GM23338 (cell line): Measurements from ENCODE around the gene NPHP3. TPM values are rescaled to one million over a fixed set of nuclear protein-coding genes. Genes with fewer than 3 reads are reported as not detected.

Experiments used
- ATAC-seq: fragments of 200-7000 bp; cut with Tn5 transposase; 3 replicates; pipeline ENCODE4 v1.9.1; 2020
- DNase-seq: peaks from one replicate; pipeline ENCODE4 v3.0.0-alpha.2; 2015; ENCODE audit warnings: low spot score
- H2AFZ ChIP-seq: fragments of 200-600 bp; sonication (generic); 2 replicates; pipeline ENCODE4 v1.8.0; 2016; ENCODE audit warnings: antibody characterized with exemption, mild to moderate bottlenecking, moderate library complexity
- H3F3A ChIP-seq: fragments of 200-600 bp; sonication (generic); replicated peaks from 2 replicates; pipeline ENCODE4 v1.8.0; 2017; ENCODE audit warnings: antibody characterized with exemption, mixed run types, low read depth
- H3K27ac ChIP-seq: fragments of 200-600 bp; sonication (generic); 2 replicates; pipeline ENCODE4 v1.6.1; 2016; ENCODE audit warnings: low read depth
- H3K27me3 ChIP-seq: fragments of 200-600 bp; sonication (generic); 2 replicates; pipeline ENCODE4 v1.8.0; 2016; ENCODE audit warnings: mild to moderate bottlenecking, mixed run types, moderate library complexity; ENCODE audit not compliant: insufficient read depth
- H3K36me3 ChIP-seq: fragments of 200-600 bp; sonication (generic); 2 replicates; pipeline ENCODE4 v1.8.0; 2016; ENCODE audit warnings: mild to moderate bottlenecking; ENCODE audit not compliant: insufficient read depth
- H3K4me1 ChIP-seq: fragments of 200-600 bp; sonication (generic); 2 replicates; pipeline ENCODE4 v1.8.0; 2016; ENCODE audit warnings: mild to moderate bottlenecking, moderate library complexity; ENCODE audit not compliant: insufficient read depth
- H3K4me2 ChIP-seq: fragments of 200-600 bp; sonication (generic); 2 replicates; pipeline ENCODE4 v1.7.1; 2017; ENCODE audit warnings: mixed run types
- H3K4me3 ChIP-seq: fragments of 200-600 bp; sonication (generic); 2 replicates; pipeline ENCODE4 v1.6.1; 2016; ENCODE audit warnings: mixed run types
- H3K79me2 ChIP-seq: fragments of 200-600 bp; sonication (generic); replicated peaks from 2 replicates; pipeline ENCODE4 v1.8.0; 2017; ENCODE audit warnings: mild to moderate bottlenecking; ENCODE audit not compliant: insufficient read depth
- H3K9me2 ChIP-seq: fragments of 200-600 bp; sonication (generic); 2 replicates; pipeline ENCODE4 v1.8.0; 2017; ENCODE audit not compliant: insufficient read depth
- H4K20me1 ChIP-seq: fragments of 200-600 bp; sonication (generic); replicated peaks from 2 replicates; pipeline ENCODE4 v1.8.0; 2017; ENCODE audit warnings: mild to moderate bottlenecking; ENCODE audit not compliant: insufficient read depth
- H3K27ac Mint-ChIP-seq: 2 replicates; pipeline ENCODE4 v1.8.0; 2020; ENCODE audit warnings: inconsistent platforms, mild to moderate bottlenecking, moderate library complexity, mixed read lengths
- H3K27me3 Mint-ChIP-seq: 3 replicates; pipeline ENCODE4 v1.8.0; 2022; ENCODE audit warnings: low read depth, mild to moderate bottlenecking, moderate library complexity, mixed read lengths, inconsistent platforms; ENCODE audit not compliant: insufficient read depth, poor library complexity
- H3K36me3 Mint-ChIP-seq: 3 replicates; pipeline ENCODE4 v1.8.0; 2021; ENCODE audit warnings: low read depth, mild to moderate bottlenecking, inconsistent platforms, moderate library complexity, mixed read lengths
- H3K4me1 Mint-ChIP-seq: 3 replicates; pipeline ENCODE4 v1.8.0; 2020; ENCODE audit warnings: mild to moderate bottlenecking, inconsistent platforms, mixed read lengths
- H3K4me3 Mint-ChIP-seq: 3 replicates; pipeline ENCODE4 v1.8.0; 2021; ENCODE audit warnings: moderate library complexity, mild to moderate bottlenecking, inconsistent platforms, mixed read lengths
- H3K9me3 Mint-ChIP-seq: 3 replicates; pipeline ENCODE4 v1.8.0; 2020; ENCODE audit warnings: moderate library complexity, mild to moderate bottlenecking, inconsistent platforms, mixed read lengths
- CREB1 ChIP-seq: fragments of 250-450 bp; sonication (Bioruptor Pico); IDR thresholded peaks from 2 replicates; pipeline ENCODE4 v1.5.0; 2020; ENCODE audit warnings: low read depth, mild to moderate bottlenecking, moderate library complexity
- CTCF ChIP-seq, 2 experiments: fragments of 200-600 bp in 1 of 2; sonication (generic) in 1 of 2; conservative IDR thresholded peaks; 2 replicates each; pipeline versions ENCODE4 v1.5.1 to v1.6.1; 2016 to 2017; ENCODE audit warnings: antibody characterized with exemption in 2 of 2, low read depth in 2 of 2, mild to moderate bottlenecking in 2 of 2, moderate library complexity in 1 of 2
- ETS1 ChIP-seq: IDR thresholded peaks from 2 replicates; pipeline ENCODE4 v1.6.1; 2016; ENCODE audit warnings: antibody characterized with exemption
- EZH2 ChIP-seq: fragments of 200-600 bp; sonication (generic); IDR thresholded peaks from one replicate; pipeline ENCODE4 v1.8.0; 2017; ENCODE audit warnings: antibody characterized with exemption, mild to moderate bottlenecking, low read depth; ENCODE audit not compliant: unreplicated experiment
- EZH2phosphoT487 ChIP-seq: fragments of 200-600 bp; sonication (generic); IDR thresholded peaks from one replicate; pipeline ENCODE4 v1.8.1; 2018; ENCODE audit warnings: antibody characterized with exemption; ENCODE audit not compliant: unreplicated experiment
- JUNB ChIP-seq: IDR thresholded peaks from one replicate; pipeline ENCODE4 v1.6.1; 2016; ENCODE audit warnings: antibody characterized with exemption; ENCODE audit not compliant: unreplicated experiment
- NANOG ChIP-seq: IDR thresholded peaks from 2 replicates; pipeline ENCODE4 v1.6.1; 2016; ENCODE audit warnings: antibody characterized with exemption, borderline replicate concordance
- POLR2AphosphoS5 ChIP-seq: IDR thresholded peaks from 2 replicates; pipeline ENCODE4 v1.6.1; 2016; ENCODE audit warnings: antibody characterized with exemption, low read depth
- REST ChIP-seq: IDR thresholded peaks from one replicate; pipeline ENCODE4 v1.6.1; 2018; ENCODE audit warnings: antibody characterized with exemption; ENCODE audit not compliant: unreplicated experiment
- STAT1 ChIP-seq: IDR thresholded peaks from one replicate; pipeline ENCODE4 v1.6.1; 2016; ENCODE audit warnings: antibody characterized with exemption; ENCODE audit not compliant: unreplicated experiment
- ZNF114 ChIP-seq: fragments of 250-450 bp; sonication (Bioruptor Pico); IDR thresholded peaks from 2 replicates; pipeline ENCODE4 v1.5.0; 2020; ENCODE audit warnings: mild to moderate bottlenecking, moderate library complexity
- ZNF331 ChIP-seq: fragments of 250-450 bp; sonication (Bioruptor Pico); IDR thresholded peaks from 2 replicates; pipeline ENCODE4 v1.5.0; 2020; ENCODE audit warnings: low read depth, mild to moderate bottlenecking, moderate library complexity
- polyA plus RNA-seq: library from polyadenylated mRNA; unstranded; fragments of >200 nt; fragmentation: Nextera tagmentation; extraction: Ambion mirVana; gene quantifications from 2 replicates; pipeline ENCODE4 v1.2.1, GENCODE V29; 2016
- total RNA-seq: library from RNA; depleted of rRNA; stranded (reverse); fragments of >200 nt; shearing (Covaris generic); gene quantifications from 2 replicates; pipeline ENCODE4 v1.2.3, GENCODE V29; 2014

NPHP3 gene
- total and polyA plus RNA-seq, 2 experiments from 2014 or later: 8.4 to 12.0 TPM

GRCh38 chr3:132710311-132710710, 11.9 kb downstream of the NPHP3 start:
- Histone ChIP-seq H3K79me2 (no peaks in the 10 kb centered on the region), H3K4me2 (no peak overlapping the region), H3K36me3 (peaks cover 8% of the 10 kb centered on the region), H4K20me1 (no peaks in the 10 kb centered on the region), H3F3A (no peaks in the 10 kb centered on the region), H3K4me1 (no peaks in the 10 kb centered on the region), H3K27ac (no peak overlapping the region), H3K27me3 (no peaks in the 10 kb centered on the region), H3K4me3 (no peak overlapping the region), H3K9me2 (no peaks in the 10 kb centered on the region), H2AFZ (no peak overlapping the region)
- Mint-ChIP-seq H3K9me3 (no peaks in the 10 kb centered on the region), H3K4me1 (no peaks in the 10 kb centered on the region), H3K27ac (no peak overlapping the region), H3K36me3 (peaks cover 5% of the 10 kb centered on the region; the same call in 1 of the 3 replicates), H3K4me3 (no peak overlapping the region), H3K27me3 (no peaks in the 10 kb centered on the region)
- DNase-seq (no peak), ATAC-seq (no peak)
- TF ChIP-seq NANOG (no peak), EZH2 (no peak), ETS1 (no peak), JUNB (no peak), STAT1 (no peak), CTCF (conservative IDR thresholded peaks at IDR 0.05; ENCODE audit: low read depth in 2 of 2) (no peak)

GRCh38 chr3:132709761-132710160, 12.4 kb downstream of the NPHP3 start:
- ATAC-seq: no peak
- no peaks in the 10 kb centered on the region for H3K9me3 Mint-ChIP-seq
- no peak overlapping the region for H3K4me3 ChIP-seq
- no peaks in the 10 kb centered on the region for H4K20me1 ChIP-seq
- DNase-seq: no peak
- no peaks in the 10 kb centered on the region for H3K4me1 ChIP-seq
- no peaks in the 10 kb centered on the region for H3F3A ChIP-seq
- H3K9me2 ChIP-seq: no peaks in the 10 kb centered on the region
- H3K27me3 Mint-ChIP-seq: no peaks in the 10 kb centered on the region
- H2AFZ ChIP-seq: no peak overlapping the region
- no peak overlapping the region for H3K4me2 ChIP-seq
- no peaks in the 10 kb centered on the region for H3K4me1 Mint-ChIP-seq
- no peaks in the 10 kb centered on the region for H3K27me3 ChIP-seq
- peaks cover 9% of the 10 kb centered on the region for H3K36me3 ChIP-seq
- H3K27ac ChIP-seq: no peak overlapping the region
- no peaks in the 10 kb centered on the region for H3K79me2 ChIP-seq
- H3K36me3 Mint-ChIP-seq: peaks cover 5% of the 10 kb centered on the region; the same call in 2 of the 3 replicates
- no peak overlapping the region for H3K4me3 Mint-ChIP-seq
- H3K27ac Mint-ChIP-seq: no peak overlapping the region
- TF ChIP-seq REST: no peak
- no peak for TF ChIP-seq POLR2AphosphoS5
- no peak for TF ChIP-seq NANOG
- no peak for TF ChIP-seq CTCF (conservative IDR thresholded peaks at IDR 0.05; ENCODE audit: low read depth in 2 of 2)
- TF ChIP-seq ETS1: no peak
- TF ChIP-seq CREB1 (CRISPR knock-in tag): no peak
- no peak for TF ChIP-seq STAT1
- no peak for TF ChIP-seq ZNF331 (CRISPR knock-in tag)
- no peak for TF ChIP-seq JUNB
- TF ChIP-seq EZH2: no peak
- no peak for TF ChIP-seq EZH2phosphoT487
- TF ChIP-seq ZNF114: no peak
